ENCODE results near the gene STAT6.

- no peak for TF ChIP-seq CTCF (IDR thresholded peaks at IDR 0.05)
- no peak for TF ChIP-seq EZH2 (IDR thresholded peaks at IDR 0.05)
Measured at GRCh38 chr12:57049890-57050289, 61.3 kb downstream of the STAT6 start, which contains the start of gene MYO1A.

Measured in neural progenitor cell (in vitro differentiated cells).